Measurements from ENCODE around the gene SLC52A3.
"Not testable (repeated sequence)": the region's sequence is repeated elsewhere in the genome, so short reads cannot be mapped to it uniquely, and the experiment has no call there.

The SLC52A3 gene

GRCh38 chr20:728256-728944, 39.9 kb downstream of the SLC52A3 start:
- peak; percentile 56 for DNase-seq (ENCODE audit: low spot score)

- DNase-seq (ENCODE audit: low spot score) = no peak
Observed at GRCh38 chr20:726160-726559, 42.1 kb downstream of the SLC52A3 start.

- DNase-seq (ENCODE audit: low spot score) = no peak
Observed at GRCh38 chr20:725491-725890, 42.8 kb downstream of the SLC52A3 start.

GRCh38 chr20:724797-725196, 43.5 kb downstream of the SLC52A3 start:
- not testable (repeated sequence) for DNase-seq (ENCODE audit: low spot score)

- peak; percentile 97 for DNase-seq (ENCODE audit: low spot score)
Observed at GRCh38 chr20:723756-724155, 44.5 kb downstream of the SLC52A3 start.

- DNase-seq (ENCODE audit: low spot score) = no peak
Observed at GRCh38 chr20:722822-723644, 45.3 kb downstream of the SLC52A3 start.

GRCh38 chr20:721876-722275, 46.4 kb downstream of the SLC52A3 start:
- DNase-seq (ENCODE audit: low spot score) = no peak

GRCh38 chr20:719816-720215, 48.5 kb downstream of the SLC52A3 start:
- peak; percentile 51 for DNase-seq (ENCODE audit: low spot score)

- DNase-seq (ENCODE audit: low spot score) = no peak
Observed at GRCh38 chr20:719068-719467, 49.2 kb downstream of the SLC52A3 start.

GRCh38 chr20:717832-718231, 50.5 kb downstream of the SLC52A3 start:
- DNase-seq (ENCODE audit: low spot score) = no peak

- DNase-seq (ENCODE audit: low spot score) = no peak
Observed at GRCh38 chr20:717271-717670, 51.0 kb downstream of the SLC52A3 start.

GRCh38 chr20:714453-714852, 53.8 kb downstream of the SLC52A3 start:
- DNase-seq (ENCODE audit: low spot score) = no peak

- DNase-seq (ENCODE audit: low spot score) = no peak
Observed at GRCh38 chr20:711576-711975, 56.7 kb downstream of the SLC52A3 start.

GRCh38 chr20:710780-711450, 57.4 kb downstream of the SLC52A3 start:
- no peak for DNase-seq (ENCODE audit: low spot score)
